Embryonic facial prominence (tissue), 1 donor: ENCODE measurements around the gene NTRK1.

Experiments used
- DNase-seq: peaks from one replicate; pipeline ENCODE4 v3.0.0-alpha.2; 2016; ENCODE audit errors: extremely low spot score

The NTRK1 gene

GRCh38 chr1:156838972-156839371, 21.7 kb upstream of the NTRK1 start:
- DNase-seq = no peak

GRCh38 chr1:156839426-156840109, 21.1 kb upstream of the NTRK1 start:
- no peak for DNase-seq

GRCh38 chr1:156840186-156840897, 20.3 kb upstream of the NTRK1 start:
- no peak for DNase-seq

DNA sequence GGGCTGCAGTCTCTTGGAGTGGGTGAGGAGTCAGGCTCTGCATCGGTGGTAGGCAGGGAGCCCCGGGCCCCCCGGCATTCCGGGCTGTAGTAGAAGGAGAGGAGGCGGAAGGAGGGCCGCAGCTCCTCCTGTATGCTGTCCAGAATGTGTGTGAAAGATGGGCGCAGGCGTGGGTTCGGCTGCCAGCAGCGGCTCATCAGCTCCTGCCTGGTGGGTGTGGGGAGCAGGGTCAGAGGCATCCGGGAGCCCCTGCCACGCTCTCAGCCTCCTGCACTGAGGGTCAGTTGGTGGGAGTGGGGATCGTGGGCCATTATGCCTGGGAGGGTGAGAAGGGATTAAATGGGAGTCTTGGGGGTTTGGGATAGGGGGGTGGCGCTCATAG, 19.8 kb upstream of the NTRK1 start:
- DNase-seq = no peak

GRCh38 chr1:156841295-156841855, 19.3 kb upstream of the NTRK1 start:
- no peak for DNase-seq

DNA sequence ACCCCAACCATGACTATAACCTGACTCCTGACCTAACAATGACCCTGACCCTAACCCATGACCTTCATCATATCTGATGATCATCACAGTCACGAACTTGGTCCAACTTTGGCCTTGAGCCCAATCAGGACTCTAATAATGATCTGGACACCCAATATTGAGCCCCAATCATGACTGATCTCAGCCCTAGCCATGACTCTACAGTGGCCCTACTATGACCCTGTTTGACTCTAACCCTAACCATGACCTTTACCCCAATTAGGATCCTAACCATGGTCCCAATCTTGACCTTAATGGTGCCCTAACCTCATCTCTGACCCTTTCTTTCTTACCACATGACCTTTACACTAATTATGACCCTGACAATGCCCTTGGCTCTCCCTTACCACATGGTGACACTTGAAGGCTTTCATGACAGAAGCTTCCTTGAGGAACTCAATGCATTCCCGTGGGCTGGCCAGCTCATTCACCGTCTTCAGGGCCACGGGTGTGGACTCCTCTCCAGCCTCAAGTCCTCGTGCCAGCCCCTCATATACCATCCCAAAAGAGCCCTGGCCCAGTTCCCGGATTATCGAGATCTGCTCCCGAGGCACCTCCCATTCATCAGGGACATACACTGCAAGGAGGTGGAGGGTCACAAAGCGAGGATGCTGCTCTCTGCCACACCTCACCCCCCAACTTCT, 17.9 kb upstream of the NTRK1 start:
- no peak for DNase-seq

- DNase-seq = no peak
Observed at GRCh38 chr1:156844102-156844501, 16.6 kb upstream of the NTRK1 start.

GRCh38 chr1:156844638-156845037, 16.0 kb upstream of the NTRK1 start:
- DNase-seq = no peak

DNA sequence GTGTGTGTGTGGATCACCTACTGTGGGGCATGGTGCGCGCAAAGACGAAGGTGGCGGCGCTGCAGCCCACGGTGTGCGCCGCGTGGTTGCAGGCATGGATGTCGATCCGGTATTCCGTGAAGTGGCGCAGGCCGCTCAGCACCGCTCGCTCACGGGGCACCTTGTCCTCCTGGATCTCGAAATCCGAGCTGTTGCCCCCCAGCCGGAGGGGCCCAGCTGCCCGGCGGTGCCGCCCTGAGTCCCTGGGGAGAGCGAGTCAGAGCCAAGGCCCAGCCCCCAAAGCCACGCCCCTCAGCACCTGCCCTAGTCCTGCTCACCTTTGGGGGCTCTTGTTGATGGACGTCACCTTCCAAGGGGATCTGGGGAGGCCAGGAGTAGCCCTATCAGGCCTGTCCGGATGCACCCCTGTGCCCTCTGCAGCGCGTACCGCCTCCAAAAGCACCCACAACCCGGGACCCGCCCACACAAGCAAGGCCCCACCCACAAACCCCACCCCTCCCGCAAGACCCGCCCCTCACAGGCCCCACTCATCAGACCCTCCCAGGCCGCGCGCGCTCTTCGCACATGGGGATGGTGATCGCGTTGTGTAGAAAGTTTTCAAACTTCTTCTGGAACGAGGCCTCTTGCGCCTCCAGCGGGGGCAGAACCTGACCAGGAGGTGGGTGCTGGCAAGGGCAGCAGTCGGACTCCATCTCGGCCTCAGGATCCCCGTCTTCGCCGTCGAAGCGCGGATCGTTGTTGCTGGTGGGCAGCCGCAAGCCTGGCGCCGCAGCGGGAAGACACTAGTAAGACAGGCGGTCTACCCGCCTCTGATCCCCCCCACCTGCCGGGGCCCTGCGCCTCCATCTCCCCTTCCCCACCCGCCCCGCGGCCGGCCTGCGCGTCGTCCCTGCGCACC, 15.4 kb upstream of the NTRK1 start:
- no peak for DNase-seq

DNA sequence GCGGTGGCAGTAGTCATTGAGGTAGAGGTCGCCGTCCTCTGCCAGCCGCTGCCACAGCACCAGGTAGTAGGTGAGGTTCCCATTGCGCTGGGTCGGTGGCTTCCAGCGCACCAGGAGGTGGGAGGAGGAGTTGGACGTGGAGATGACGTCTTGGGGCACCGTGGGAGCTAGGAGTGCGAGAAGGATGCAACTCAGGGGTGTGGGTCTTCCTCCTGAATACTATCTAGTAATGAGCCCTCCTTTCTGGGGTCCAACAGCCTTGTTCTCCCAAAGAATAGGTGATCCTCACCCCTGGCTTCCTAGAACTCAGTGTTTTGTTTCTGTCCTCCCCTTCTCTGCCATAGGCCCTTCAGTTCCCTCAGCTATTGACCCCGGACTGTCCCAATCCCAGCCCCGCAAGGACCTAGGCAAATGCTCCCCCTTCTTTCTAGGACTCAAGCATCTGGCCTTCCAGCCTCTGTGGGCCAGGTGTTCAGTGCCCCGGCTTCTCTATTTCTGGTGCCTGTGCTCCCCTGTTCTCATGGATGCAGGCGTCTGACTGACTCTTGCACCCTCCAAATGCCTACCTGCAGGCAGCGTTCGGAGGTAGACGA, 14.6 kb upstream of the NTRK1 start:
- no peak for DNase-seq

- DNase-seq = no peak
Observed at GRCh38 chr1:156846643-156847042, 14.0 kb upstream of the NTRK1 start.

GRCh38 chr1:156847591-156848460, 12.8 kb upstream of the NTRK1 start:
- no peak for DNase-seq

DNA sequence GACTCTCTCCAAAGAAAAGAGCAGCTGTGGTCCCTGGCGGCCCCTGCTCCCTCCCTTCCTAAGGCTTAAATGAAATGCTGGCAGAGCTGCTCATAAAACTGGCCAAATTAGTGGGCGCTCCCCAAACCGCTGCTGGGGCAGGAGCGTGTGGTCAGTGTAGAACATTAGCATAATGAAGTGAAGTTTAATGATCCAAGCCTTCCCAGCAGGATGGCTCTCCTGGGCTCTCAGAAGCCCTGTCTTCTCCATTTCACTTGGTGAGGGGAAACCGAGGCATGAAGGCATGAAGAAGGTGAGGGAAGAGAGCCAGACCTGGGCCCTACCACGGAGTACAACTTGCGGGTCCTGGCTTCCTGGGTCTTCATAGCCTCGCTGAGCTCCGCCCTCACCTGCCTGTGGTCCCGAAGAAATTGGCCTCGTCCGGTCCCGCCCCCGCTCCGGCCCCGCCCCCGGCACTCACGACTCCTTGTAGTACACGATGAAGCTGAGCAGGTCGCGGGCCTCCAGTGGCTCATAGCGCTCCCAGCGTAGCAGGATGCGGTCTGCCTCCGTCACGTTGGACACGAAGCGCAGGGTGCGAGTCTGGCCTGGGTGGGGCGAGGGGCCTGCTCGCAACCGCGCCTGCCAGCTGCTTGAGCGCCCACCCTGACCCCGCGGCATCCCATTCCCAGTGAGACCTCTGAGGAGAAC, 12.1 kb upstream of the NTRK1 start:
- no peak for DNase-seq

DNA sequence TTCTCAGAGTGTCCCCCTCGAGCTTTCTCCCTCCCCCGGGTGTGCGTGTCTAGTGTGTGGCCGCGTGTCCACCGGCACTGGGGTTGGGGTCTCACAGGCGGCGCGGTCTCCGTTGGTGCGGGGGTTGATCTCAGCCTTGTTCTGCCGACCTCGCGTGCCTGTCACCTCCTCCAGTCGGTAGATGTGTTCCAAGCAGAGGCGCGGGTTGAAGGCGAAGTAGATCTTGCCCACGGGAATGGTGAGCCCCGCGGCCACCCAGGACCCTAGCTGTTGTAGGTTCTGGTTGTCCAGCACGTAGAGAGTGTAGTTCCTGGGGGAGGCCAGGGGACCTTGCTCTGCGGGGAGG, 11.5 kb upstream of the NTRK1 start:
- DNase-seq = no peak

DNA sequence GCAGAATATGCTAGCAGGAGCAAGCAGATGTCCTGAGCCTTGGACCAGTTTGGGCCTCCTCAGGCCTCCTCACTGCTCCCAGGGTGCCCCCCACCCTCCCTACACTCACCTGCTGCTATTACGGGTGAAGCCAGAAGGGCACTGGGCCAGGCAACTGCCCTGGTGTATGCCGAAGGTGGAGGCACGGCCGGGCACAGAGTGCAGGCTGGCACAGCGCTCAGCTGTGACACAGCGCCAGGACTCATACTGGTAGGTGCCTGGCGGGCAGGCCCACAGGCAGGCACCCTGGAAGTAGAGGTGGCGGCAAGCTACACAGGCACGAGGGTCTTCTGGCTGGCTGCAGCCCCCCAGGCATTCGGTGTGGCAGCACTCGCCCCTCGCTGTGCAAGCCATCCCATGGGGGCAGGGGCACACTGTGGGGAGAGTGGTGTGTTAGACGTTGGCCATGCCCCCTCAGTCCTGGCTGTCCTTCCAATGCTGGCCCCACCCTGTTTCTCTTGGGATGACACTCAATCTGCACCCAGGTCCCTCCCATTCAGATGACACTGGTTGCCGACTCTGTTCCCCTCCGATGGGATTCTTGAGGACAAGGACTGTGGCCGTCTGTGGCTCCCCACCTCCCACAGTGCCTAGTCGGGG, 8.8 kb upstream of the NTRK1 start:
- no peak for DNase-seq

GRCh38 chr1:156852418-156852874, 8.2 kb upstream of the NTRK1 start:
- DNase-seq = no peak

DNA sequence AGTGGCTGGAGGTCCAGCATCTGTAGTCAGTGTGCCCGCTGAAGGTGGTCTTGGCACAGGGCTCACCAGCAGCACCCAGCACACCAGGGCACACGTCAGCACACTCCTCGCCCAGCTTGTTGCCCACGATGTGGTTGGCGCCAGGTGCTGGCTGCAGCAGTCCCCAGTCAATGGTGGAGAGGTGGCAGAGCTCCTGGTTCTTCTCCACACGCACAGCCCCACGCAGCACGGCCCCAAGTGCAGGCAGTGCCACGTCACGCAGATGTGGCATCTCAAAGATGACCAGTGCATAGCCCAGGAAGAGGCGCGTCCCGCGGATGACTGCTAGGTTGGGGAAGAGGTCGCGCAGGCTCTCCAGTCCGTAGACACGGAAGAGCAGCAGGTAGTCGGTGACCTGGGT, 6.9 kb upstream of the NTRK1 start:
- DNase-seq = no peak

DNA sequence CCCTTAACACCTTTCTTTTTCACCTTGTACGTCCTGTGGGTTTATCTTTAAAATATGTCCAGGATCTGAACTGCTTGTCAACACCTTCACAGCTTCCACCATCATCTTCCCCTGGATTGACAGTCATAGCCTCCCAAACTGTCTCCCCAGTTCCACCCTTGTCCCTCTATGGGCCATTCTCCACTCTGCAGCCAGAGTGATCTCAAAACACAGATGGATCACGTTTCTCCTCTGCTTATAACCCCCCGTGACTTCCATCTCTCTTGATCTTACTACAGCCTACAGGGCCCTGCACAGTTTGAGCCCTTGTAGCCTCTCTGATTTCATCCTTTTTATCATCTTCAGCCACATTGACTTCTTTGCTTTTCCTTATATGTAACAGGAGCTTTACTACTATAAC, 6.0 kb upstream of the NTRK1 start:
- DNase-seq = no peak

DNA sequence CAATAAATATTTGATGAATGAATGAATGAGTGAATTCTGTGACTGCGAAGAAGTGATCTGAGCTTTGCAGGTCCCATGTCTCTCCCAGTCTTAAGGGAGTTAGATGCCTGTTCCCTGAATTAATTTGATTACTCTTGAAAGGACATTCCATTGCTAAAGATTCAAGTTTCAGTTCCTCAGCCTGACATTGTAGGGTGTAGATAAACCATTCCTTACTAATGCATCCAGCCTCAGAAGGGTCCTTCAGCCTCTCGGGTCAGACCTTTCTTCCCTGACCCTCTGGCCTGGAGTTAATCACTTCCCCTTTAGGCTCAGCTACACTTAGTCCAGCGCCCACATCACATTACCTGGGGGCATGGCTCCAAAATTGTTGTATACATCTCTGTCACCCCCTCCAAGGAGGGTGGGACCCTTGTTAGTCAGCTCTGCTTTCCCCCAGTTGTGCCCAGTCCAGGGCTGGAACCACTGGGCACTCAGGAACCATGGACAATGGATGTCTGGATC, 4.3 kb upstream of the NTRK1 start:
- DNase-seq = no peak
